HG02759 (cell line): Measurements from ENCODE around the gene EZH1.
A peak's percentile ranks its signal among the peaks of the same experiment; 100 is the strongest.

Experiments used
- ATAC-seq: cut with Tn5 transposase; IDR thresholded peaks from one replicate; pipeline ENCODE4 v1.9.1; 2021; ENCODE audit warnings: mild to moderate bottlenecking, moderate library complexity; ENCODE audit not compliant: unreplicated experiment

EZH1 gene

DNA sequence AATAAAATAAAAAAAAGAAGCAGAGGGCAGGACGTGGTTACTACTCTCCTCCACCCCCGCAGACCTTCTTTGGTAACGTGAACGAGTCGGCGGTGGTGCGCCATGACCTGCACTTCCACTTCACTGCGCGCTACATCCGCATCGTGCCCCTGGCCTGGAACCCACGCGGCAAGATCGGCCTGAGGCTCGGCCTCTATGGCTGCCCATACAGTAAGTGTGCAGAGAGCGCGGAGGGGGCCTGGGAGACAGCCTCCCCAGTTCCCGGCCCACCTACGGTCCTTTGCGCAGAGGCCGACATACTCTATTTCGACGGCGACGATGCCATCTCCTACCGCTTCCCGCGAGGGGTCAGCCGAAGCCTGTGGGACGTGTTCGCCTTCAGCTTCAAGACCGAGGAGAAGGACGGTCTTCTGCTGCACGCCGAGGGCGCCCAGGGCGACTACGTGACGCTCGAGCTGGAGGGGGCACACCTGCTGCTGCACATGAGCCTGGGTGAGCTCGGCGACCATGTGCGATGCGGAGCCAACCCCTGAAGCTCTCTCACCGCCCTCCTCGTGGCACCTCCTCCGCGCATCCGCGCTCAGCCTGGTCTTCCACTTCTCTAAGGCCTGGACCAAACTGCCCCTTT lies 59.8 kb downstream of the EZH1 start:
- ATAC-seq = no peak

DNA sequence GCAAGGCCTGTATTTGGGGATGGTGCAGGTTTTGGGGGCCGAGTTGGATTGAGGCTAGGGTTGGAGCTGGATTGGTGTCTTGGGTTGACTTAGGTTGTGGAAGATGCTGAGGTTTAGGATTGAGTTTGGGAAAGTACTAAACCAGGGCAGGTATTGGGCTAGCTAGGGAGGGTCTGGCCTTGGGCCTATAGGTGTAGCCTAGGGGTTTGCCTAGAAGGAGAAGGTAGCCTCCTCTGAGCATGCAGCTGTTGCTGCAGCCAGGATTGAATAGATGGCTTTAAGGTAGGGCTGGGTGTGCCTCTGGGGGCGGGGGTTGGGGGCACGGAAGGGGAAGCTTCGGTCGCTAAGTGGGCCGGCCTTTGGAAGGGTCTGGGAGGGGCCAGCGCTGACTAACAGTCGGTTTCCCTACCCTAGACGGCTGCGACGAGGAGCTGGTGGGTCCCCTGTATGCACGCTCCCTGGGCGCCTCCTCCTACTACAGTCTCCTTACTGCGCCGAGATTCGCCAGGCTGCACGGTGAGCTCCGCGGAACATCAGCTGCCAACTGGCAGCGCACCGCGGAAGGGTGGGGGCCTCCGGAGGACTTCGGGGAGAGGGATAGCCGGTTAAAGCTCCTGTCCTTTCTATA lies 61.3 kb downstream of the EZH1 start:
- no peak for ATAC-seq

DNA sequence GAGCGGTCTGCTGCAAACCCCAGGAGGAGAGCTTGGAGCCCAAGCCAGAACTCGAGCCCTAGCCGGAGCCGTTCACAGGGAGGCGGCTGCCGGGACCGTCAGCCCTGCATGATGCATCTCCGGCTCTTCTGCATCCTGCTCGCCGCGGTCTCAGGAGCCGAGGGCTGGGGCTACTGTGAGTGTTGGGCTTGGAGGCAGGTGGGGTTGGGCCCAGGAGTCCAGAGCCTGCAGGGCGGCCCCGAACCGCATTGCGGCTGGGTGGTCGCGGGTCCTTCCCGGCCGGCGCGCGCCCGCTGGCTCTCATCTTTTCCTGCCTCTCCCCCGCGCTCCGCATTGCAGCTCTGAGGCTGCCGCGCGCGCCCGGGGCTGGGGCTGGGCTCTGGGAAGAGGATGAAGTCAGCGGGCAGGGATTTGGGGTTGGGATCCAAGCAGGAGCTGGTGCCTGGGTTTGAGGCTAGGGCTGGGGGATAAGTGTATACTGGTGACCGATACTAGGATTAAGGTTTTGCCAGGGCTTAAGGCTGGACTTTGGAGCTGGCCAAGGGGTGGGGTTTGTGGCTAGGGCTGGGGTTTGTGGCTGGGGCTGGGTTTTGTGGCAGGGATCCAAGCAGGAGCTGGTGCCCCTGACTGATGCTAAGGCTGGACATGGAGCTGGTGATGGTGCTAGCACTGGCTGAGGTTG lies 62.0 kb downstream of the EZH1 start:
- ATAC-seq = no peak

DNA sequence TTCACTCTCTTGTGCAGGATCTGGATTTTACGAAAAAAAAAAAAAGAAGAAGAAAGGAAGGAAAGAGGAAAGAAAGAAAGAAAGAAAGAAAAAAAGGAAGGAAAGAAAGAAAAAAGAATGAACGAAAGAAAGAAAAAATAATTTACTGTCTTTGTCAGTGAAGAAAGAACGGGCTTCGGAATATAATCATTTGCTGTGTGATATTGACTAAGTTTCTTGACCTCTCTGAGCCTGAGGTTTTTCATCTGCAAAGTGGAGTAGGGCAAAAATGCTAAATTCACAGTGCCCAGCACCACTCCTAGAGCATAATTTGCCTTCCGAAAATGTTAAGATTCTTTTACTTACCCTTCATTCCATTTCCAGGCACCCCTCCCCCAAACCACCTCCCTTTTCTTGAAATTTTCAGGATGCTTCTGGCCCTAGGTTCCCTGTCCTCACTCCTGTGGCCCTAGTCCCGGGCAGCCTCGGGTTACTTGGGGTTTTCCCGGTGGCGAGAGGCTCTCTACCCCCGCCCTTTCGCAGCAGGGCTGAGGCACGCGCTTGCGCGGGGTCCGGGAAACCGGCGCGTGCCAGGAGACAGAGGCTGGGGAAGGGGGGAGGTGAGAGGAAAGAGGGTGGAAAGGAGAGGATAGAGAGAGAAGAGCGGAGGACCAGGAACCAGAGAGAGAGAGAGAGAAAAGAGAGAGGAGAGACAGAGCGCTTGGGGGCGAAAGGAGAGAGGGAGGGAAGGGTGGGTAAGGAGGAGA lies 62.7 kb downstream of the EZH1 start, which contains the start of gene CNTNAP1:
Gene CNTNAP1, plus strand, starts transcription at position 556 of the 746 bp plus-strand sequence. CDS start 299 bp downstream, outside the sequence.
- no peak for ATAC-seq

DNA sequence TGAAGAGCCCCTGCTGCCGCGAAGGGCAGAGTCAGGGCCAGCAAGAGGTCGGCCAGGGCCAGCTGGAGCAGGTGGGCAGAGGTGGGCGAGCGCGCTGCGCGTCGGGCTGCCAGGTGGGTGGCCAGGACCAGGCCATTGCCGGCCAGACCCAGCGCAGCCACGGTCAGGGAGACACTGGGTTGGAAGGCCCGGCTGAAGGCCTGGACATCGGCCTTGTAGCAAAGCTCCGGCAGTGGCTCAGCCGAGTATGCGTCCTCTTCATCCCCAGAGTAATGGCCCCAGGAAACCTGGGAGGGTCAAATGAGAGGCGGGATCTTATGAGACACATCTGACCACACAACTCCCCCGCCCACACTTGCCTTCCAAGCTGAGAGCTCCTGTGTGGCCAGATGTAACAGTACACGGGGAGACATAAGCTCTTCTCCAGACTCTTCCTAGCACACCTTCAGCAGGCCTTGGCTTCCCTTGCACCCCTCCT lies 64.5 kb downstream of the EZH1 start:
- ATAC-seq = no peak

DNA sequence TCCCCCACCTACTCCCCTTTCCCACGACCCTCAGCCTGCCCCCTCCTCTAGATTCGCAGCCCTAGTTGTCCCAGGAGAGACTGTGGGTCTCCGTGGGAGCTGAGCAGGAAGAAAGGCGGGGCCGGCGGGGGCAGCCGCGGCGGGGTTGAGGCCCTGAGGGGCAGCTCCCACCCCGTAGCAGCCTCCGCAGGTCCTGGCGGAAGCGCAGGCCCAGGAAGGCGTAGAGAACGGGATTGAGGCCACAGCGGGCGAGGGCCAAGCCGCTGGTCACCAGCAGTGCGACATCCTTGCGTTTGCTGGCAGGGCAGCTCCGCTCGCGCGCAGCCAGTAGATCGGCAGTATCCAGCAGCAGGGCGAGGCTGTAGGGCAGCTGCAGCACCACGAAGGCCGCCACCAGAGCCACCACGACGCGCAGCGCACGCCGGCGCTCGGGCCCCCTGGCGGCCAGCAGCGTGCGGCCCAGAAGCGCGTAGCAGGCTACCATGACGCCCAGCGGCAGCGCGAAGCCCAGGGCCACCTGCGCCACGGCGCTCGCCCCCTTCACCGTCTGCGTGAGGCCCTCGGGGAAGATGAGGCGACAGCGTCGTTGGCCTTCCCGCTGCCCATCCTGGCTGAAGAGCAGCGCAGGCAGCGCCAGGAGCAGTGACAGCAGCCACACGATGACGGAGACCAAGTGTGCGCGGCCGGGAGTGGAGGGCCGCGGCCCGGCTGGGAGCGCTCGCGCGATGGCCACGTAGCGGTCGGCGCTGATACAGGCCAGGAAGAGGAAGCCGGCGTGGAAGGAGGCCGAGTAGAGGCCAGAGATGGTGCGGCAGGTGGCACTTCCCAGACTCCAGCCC lies 65.1 kb downstream of the EZH1 start:
- ATAC-seq = peak; percentile 19

DNA sequence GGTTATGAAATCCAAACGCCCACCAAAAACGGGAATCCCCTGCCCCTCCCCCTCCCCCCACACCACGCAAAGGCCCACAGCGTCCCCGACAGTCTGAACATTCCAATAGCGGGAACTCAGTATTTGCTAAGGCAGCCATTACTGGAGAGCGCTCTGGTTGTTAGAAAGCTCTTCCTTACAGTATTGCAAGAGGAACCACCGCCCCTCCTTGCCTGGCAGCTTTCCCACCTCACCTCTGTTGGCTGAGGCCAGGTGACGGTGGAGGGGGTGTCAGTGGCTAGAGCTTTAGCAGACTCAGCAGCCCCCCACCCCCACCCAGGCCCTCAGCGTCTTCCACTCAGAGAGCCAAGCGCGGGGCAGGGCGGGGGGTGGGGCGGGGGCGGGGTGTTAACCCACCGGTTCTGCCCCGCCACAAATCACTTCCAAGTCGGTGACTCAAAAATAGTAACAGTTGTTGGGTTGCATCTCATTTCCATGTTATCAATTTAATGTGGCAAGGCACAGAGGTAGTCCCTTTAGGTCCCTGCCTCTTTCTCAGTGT lies 65.8 kb downstream of the EZH1 start:
- ATAC-seq = no peak

DNA sequence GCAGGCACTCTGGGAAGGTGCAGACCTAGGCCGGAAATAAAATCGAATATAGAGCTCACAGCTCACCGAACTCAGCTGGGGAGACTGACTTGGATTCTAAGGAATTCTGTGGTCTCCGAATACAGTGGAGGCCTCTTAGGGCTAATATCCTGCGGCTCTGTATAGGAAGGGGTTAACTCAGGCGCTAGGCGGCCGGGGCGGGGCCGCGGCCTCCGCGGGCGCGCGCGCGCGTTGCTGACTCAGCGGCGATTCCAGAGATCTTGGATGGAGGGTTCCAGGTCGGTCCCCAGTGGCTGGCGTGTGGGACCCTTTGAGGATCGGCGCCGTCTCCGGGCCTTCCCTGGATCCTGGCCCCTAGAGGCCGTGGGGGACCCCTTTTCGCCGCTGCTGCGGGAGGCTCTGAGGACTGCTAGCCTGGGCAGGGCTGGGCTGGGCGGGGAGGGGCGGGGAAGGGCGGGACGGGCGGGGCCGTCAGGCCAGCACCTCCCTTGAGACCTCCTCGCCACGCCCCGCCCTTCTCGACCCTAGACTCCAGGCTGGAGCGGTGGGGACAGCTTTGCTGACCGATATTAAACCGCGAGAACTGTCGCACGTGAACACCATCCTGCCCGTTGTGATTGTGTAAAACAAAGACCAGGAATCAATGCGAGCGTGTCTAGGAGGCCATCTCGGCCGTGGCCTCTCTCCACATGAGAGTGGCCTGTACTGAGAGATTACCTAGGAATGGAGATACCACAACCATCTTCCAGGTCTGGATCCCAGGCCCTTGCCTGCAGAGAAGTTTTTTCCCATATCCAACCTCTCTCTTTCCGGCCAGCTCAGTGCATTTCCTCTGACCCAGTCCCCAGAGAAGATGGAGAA lies 66.7 kb downstream of the EZH1 start:
- peak; percentile 37 for ATAC-seq

DNA sequence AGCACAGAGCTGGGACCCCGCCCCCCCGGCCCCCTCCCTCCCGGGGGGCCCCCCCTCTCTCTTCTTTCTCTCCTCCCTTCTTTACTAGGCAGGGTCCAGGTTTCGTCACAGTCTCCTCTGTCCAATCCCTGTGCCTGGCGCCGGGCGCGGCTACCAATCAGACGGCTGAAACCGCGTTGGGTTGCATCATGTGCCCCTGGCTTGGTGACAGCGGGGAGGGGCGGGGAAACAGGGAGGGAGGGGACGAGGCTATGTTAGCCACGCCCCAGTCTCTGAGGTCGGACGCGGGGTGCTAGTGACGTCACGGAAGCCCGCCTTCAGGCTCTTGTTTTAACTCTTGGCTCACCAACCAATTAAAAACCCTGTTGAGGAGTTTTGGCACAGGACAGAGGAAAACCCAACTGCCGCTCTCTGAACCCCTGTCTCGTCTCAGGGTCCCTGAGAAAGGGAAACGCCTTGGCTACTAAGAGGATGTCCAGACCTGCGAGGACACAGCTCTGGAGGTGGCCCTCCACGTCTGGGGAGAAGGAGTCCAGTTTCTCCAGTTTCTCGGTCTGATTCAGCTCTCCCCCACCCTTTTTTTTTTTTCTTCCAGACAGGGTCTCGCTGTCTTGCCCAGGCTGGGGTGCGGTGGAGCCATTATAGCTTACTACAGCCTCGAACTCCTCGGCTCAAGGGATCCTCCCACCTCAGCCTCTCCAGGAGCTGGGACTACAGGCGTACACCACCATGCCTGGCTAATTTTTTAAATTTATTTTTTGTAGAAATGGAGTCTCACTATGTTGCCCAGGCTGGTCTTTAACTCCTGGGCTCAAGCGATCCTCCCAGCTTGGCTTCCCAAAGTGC lies 67.6 kb downstream of the EZH1 start:
- ATAC-seq = peak; percentile 63

DNA sequence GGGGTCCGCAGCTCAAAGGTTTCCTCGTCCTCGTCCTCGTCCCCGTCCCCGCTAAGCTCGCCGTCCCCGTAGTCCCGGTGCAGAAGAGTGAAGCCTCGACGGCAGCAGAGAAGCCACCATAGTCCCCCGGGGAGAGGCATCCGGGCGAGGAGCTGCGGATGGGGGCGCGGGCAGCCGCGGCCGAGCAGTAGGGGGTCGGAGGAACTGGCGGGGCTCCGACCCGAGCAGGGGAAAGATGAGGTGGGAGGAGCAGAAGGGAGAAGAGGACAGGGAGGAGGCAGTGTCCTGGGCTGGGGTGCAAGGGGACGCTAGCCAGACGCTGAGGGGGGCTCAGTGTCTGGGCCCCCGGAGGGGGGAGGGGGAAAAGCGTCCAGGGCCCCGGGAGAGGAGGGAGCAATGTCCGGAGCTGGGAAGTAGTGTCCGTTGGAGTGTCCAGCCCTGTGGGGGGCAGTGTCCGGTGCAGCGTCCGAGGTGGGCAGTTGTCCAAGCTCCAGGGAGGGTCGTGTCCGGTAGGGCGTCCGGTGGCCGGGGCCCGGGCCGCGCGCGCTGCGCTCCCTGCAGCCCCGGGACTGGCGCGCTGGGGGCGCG lies 68.3 kb downstream of the EZH1 start, which contains the start of gene PLEKHH3:
Gene PLEKHH3, minus strand, starts transcription at position 571 of the 588 bp plus-strand sequence. Its CDS starts 431 bp downstream, at position 140.
- ATAC-seq = no peak

DNA sequence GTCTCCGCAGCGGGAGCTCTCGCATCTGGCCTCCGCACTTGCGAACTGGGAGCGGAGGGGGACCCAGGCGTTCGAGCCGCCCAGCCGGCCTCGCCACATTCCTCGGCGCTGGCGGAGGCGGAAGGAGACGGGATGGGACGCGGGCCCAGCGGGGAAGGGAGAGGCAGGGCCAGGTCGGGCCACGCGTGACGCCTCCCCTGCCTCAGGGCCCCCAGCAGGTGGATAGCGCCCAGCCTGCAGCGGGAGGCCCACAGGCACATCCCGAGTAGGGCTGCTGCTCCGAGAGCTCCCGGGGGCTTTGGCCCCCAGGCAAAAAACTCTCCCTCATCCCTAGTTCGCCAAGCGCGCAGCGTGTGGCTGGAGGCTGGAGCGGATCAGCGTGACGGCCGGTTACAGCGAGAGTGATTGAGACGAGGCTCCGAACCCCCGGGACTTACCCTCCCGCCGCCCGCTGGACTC lies 68.8 kb downstream of the EZH1 start:
- no peak for ATAC-seq

DNA sequence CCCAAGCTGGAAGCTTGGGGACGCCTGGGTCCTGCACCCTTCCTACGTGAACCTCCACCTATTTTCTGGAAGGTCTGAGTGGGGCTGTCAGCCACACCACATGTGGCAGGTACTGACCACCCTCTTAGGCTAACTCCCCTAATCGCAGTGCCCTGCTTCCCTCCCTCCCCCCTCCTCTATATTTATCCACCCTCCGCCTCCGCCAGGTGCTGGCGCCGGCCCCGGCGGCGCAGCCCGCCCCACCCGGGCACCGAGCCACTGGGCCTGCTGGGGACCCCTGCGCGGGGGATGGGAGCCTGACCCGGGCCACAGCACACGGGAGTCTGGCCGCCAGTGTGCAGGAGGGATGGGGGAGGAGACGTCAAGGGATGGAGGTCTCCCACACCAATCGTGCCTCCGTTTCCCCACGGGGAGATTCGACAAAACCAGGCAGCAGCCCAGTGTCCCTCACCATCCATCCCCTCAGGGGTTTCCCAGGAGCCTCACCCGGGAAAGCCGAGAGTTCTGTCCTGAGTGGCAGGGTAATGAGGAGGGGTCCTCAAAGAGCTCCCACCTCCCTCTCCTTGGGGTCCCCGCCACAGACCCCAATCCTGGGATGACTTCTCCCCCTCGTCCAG lies 69.4 kb downstream of the EZH1 start:
- ATAC-seq = no peak

DNA sequence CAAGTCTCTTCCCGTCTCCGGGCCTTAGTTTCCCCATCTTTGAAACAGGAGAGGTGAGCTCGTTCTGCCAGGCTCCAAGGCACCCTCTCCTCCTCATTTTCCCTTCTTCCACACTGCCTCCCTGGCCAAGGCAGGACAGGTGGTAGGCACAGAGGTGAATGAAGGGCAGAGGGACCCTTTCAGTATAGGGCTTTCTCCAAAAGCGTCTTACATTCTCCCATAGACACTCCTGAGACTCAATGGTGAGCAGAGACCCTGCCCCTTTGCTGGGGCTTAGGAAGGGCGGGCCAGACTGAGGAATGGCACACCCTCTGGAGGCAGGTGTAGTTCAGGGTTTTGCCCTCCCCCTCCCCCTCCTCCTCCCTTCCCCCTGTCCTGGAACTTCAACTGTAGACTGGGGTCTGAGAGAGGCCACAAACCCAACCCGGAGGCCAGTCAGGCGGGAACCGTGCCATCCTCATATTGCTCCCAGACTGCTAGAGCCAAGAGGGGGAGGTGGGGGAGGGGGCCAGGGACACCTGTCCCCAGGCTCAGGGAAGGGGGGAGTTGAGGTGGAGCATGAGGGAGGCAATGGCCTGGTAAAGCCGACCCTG lies 70.0 kb downstream of the EZH1 start:
- ATAC-seq = no peak

DNA sequence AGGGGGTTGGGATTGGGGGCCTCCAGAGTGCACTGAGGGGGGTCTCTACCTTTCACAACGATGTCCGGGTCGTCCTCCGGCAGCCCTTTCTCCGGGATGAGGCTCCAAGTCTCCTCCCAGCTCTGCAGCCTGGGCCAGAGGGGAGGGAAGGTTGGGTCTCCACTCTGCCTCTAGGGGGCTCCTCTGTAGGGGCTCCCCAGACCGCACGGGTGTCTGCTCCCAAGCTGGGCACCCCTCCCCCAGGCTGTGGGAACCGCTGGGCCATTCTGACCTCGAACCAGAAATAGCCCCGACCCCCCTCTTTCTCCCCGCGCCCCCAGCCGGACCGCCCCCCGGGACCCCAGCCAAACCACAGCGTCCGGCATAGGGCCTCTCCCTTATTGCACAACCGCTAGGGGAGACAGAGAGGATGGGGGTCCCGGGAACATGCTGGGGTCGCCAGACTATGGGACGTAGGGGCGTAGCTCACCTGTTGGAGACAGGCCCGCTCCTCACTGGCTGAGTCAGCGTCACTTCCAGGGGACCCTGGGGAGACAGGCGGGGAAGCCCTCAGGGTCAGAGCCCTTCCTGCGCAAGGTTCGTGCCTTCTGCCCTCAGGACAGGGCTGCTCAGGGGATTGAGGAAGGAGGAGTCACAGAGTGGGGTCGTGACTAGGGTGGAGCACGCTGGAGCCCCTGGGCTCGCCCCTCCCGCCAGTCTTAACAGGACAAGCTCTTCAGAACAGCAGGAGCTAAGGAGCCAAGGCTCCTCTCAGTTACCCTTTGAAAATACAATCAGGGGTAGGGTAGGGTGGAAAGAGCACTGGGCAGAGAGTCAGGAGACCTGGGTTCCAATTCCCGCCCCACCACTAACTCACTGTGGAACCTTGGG lies 70.7 kb downstream of the EZH1 start:
- no peak for ATAC-seq

DNA sequence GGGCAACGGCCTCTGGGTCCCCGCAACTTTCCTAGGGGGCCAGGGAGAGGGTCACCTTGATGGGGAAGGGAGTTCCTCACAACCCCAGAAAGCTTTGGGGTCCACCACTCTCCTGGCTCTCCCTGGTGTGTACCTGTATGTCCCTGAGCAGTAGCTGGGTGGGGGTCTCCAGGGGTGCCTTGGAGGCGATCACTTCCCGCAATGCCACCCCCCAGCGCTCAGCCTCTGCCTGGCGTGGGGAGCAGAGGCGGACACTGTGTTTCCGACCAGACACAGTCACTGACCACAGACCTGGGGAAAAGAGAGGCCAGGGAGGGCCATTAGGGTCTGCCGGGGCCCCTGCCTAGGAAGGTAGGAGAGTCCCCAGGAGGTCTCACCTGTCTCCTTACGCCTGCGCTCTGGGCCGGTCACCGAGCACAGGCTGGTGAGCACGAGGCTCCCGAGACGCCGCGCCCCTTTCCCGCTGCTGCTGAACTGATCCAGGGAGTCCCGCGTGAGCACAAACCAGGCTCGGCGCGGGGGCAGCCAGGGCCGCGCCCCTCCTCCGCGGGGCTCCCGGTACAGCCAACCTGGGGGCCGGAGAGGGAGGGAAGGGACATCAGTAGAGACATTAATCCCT lies 71.5 kb downstream of the EZH1 start:
- no peak for ATAC-seq
